IMR-90 (cell line): ENCODE results near the gene ASS1. TPM values are rescaled to one million over a fixed set of nuclear protein-coding genes. Genes with fewer than 3 reads are reported as not detected.

Experiments
- ATAC-seq: fragments of 200-7000 bp; cut with Tn5 transposase; 2 replicates; pipeline ENCODE4 v1.9.1; 2020; ENCODE audit warnings: low read depth, mild to moderate bottlenecking, moderate library complexity
- BruUV-seq: library from RNA; stranded (reverse); fragments of 400-500 nt; replicated peaks from 2 replicates; lab custom pipeline; 2021; lab: Mats Ljungman, UMichigan
- CTCF ChIA-PET: fragments of 300-600 bp; formaldehyde crosslinking; extraction: SDS; loops from one replicate; lab custom pipeline; 2021; ENCODE audit warnings: antibody characterized with exemption; lab: Yijun Ruan, JAX
- POLR2A ChIA-PET: fragments of 300-600 bp; sonication (Branson Sonifier 250); formaldehyde crosslinking; loops from one replicate; lab custom pipeline; 2022; ENCODE audit warnings: antibody characterized with exemption; ENCODE audit not compliant: unreplicated experiment; lab: Charles Lee
- DNase-seq: peaks from one replicate; pipeline ENCODE4 v3.0.0; 2013
- H2AFZ ChIP-seq: replicated peaks from 2 replicates; pipeline ENCODE3; 2013; ENCODE audit warnings: low read length, mild to moderate bottlenecking; ENCODE audit not compliant: poor library complexity
- H2AK5ac ChIP-seq: 2 replicates; pipeline ENCODE4 v1.6.1; 2013; ENCODE audit warnings: low read depth, low read length, inconsistent platforms
- H2AK9ac ChIP-seq: replicated peaks from 2 replicates; pipeline ENCODE3; 2013; ENCODE audit warnings: mild to moderate bottlenecking, low read depth, low read length, moderate library complexity; ENCODE audit not compliant: poor library complexity
- H2BK120ac ChIP-seq: 2 replicates; pipeline ENCODE4 v1.6.1; 2013; ENCODE audit warnings: low read depth, low read length, inconsistent platforms
- H2BK15ac ChIP-seq: 3 replicates; pipeline ENCODE4 v1.6.1; 2013; ENCODE audit warnings: low read depth, low read length, inconsistent platforms
- H2BK20ac ChIP-seq: 2 replicates; pipeline ENCODE4 v1.6.1; 2013; ENCODE audit warnings: low read depth, mild to moderate bottlenecking, inconsistent platforms, low read length, moderate library complexity
- H2BK5ac ChIP-seq: 2 replicates; pipeline ENCODE4 v1.6.1; 2013; ENCODE audit warnings: mild to moderate bottlenecking, low read depth, low read length, inconsistent platforms; ENCODE audit not compliant: poor library complexity, severe bottlenecking
- H3K14ac ChIP-seq: replicated peaks from 2 replicates; pipeline ENCODE4 v1.6.1; 2013; ENCODE audit warnings: low read depth, low read length, inconsistent platforms
- H3K18ac ChIP-seq: 2 replicates; pipeline ENCODE4 v1.6.1; 2013; ENCODE audit warnings: low read depth, low read length, control low read depth
- H3K23ac ChIP-seq: 2 replicates; pipeline ENCODE4 v1.6.1; 2013; ENCODE audit warnings: low read depth, low read length, inconsistent platforms
- H3K27ac ChIP-seq: 2 replicates; pipeline ENCODE4 v1.5.1; 2013; ENCODE audit warnings: mild to moderate bottlenecking, control low read depth, low read length; ENCODE audit not compliant: insufficient read depth
- H3K27me3 ChIP-seq: 2 replicates; pipeline ENCODE4 v1.6.1; 2013; ENCODE audit warnings: low read length; ENCODE audit not compliant: control insufficient read depth, insufficient read depth
- H3K36me3 ChIP-seq: 2 replicates; pipeline ENCODE4 v1.6.1; 2013; ENCODE audit warnings: low read length, mixed read lengths; ENCODE audit not compliant: control insufficient read depth, insufficient read depth
- H3K4ac ChIP-seq: 2 replicates; pipeline ENCODE4 v1.6.1; 2013; ENCODE audit warnings: low read depth, low read length, inconsistent platforms
- H3K4me1 ChIP-seq: 2 replicates; pipeline ENCODE4 v1.6.1; 2013; ENCODE audit warnings: low read length, mixed read lengths; ENCODE audit not compliant: control insufficient read depth, insufficient read depth
- H3K4me2 ChIP-seq: 2 replicates; pipeline ENCODE4 v1.6.1; 2013; ENCODE audit warnings: low read depth, mild to moderate bottlenecking, control low read depth, low read length, moderate library complexity
- H3K4me3 ChIP-seq: 2 replicates; pipeline ENCODE4 v1.5.1; 2013; ENCODE audit warnings: low read depth, mild to moderate bottlenecking, control low read depth, low read length, moderate library complexity; ENCODE audit not compliant: insufficient read depth
- H3K56ac ChIP-seq: 2 replicates; pipeline ENCODE4 v1.6.1; 2013; ENCODE audit warnings: low read length, inconsistent platforms; ENCODE audit not compliant: insufficient read depth; ENCODE audit errors: extremely low read depth
- H3K79me1 ChIP-seq, 2 experiments: 2 replicates each; pipeline ENCODE4 v1.6.1; 2013; ENCODE audit warnings: low read length in 2 of 2, inconsistent platforms in 1 of 2, low read depth in 1 of 2
- H3K9ac ChIP-seq: 2 replicates; pipeline ENCODE4 v1.6.1; 2013; ENCODE audit warnings: low read depth, low read length, control low read depth
- H3K9me1 ChIP-seq: 2 replicates; pipeline ENCODE4 v1.6.1; 2013; ENCODE audit warnings: low read length, inconsistent platforms; ENCODE audit not compliant: insufficient read depth
- H3K9me3 ChIP-seq: 2 replicates; pipeline ENCODE4 v1.6.1; 2013; ENCODE audit warnings: low read length; ENCODE audit not compliant: control insufficient read depth, insufficient read depth
- H4K20me1 ChIP-seq: 2 replicates; pipeline ENCODE4 v1.6.1; 2013; ENCODE audit warnings: low read length, inconsistent platforms; ENCODE audit not compliant: insufficient read depth
- H4K5ac ChIP-seq: 2 replicates; pipeline ENCODE4 v1.6.1; 2013; ENCODE audit warnings: mild to moderate bottlenecking, low read depth, low read length, control low read depth
- H4K8ac ChIP-seq, 2 experiments: 2 replicates each; pipeline ENCODE4 v1.6.1; 2013; ENCODE audit warnings: low read depth in 2 of 2, low read length in 2 of 2, control low read depth in 1 of 2, inconsistent platforms in 1 of 2
- H4K91ac ChIP-seq: 2 replicates; pipeline ENCODE4 v1.6.1; 2013; ENCODE audit warnings: low read depth, low read length, inconsistent platforms; ENCODE audit not compliant: insufficient read depth
- BHLHE40 ChIP-seq: fragments of 150-350 bp; IDR thresholded peaks from 2 replicates; pipeline ENCODE4 v1.6.1; 2016; ENCODE audit warnings: mild to moderate bottlenecking, low read depth, low read length
- CEBPB ChIP-seq: IDR thresholded peaks from 2 replicates; pipeline ENCODE4 v1.6.1; 2012; ENCODE audit warnings: low read depth, low read length, improper control_type of control experiment
- MAFK ChIP-seq: IDR thresholded peaks from 2 replicates; pipeline ENCODE4 v1.6.1; 2012; ENCODE audit warnings: low read depth, low read length, improper control_type of control experiment
- MXI1 ChIP-seq: IDR thresholded peaks from 2 replicates; pipeline ENCODE4 v1.6.1; 2012; ENCODE audit warnings: low read depth, mild to moderate bottlenecking, low read length, moderate library complexity, borderline replicate concordance
- POLR2A ChIP-seq: IDR thresholded peaks from 2 replicates; pipeline ENCODE4 v1.6.1; 2012; ENCODE audit warnings: mild to moderate bottlenecking, low read depth, low read length
- RAD21 ChIP-seq: IDR thresholded peaks from 2 replicates; pipeline ENCODE4 v1.6.1; 2012; ENCODE audit warnings: low read length, improper control_type of control experiment
- RFX5 ChIP-seq: IDR thresholded peaks from 2 replicates; pipeline ENCODE4 v1.8.0; 2012; ENCODE audit warnings: low read depth, mild to moderate bottlenecking, low read length, moderate library complexity
- SMC3 ChIP-seq: fragments of 150-350 bp; IDR thresholded peaks from 2 replicates; pipeline ENCODE4 v1.6.1; 2016; ENCODE audit warnings: low read depth, mild to moderate bottlenecking, antibody characterized with exemption, low read length, moderate library complexity
- WGBS, 2 experiments: methylation state at CpG; one replicate each; pipeline versions ENCODE4 v1.1.5 to v1.1.7; 2013; ENCODE audit warnings: missing lambda C conversion rate in 2 of 2; ENCODE audit not compliant: insufficient read length in 1 of 2; ENCODE audit errors: extremely low coverage in 2 of 2; 5-methylcytosine and 5-hydroxymethylcytosine counted together
- dilution Hi-C: fragments of 300-500 bp; cut with HindIII; formaldehyde crosslinking; loops from one replicate; pipeline ENCODE4 v1.14.3; 2018; ENCODE audit warnings: low sequenced_read_pairs; ENCODE audit not compliant: unreplicated experiment
- in situ Hi-C: fragments of 300-500 bp; cut with MboI; formaldehyde crosslinking; loops from 3 replicates; pipeline ENCODE4 v1.14.3; 2019; ENCODE audit warnings: low sequenced_read_pairs, inconsistent platforms, mixed read lengths
- intact Hi-C: fragments of 100-400 bp; cut with micrococcal nuclease; formaldehyde crosslinking; loops from 2 replicates; pipeline ENCODE4 v1.10.0; 2022
- polyA plus RNA-seq, 3 experiments: library from polyadenylated mRNA; depleted of rRNA; stranded (reverse); fragments of >200 nt; gene quantifications; 2 replicates each; pipeline ENCODE4 v1.2.3, GENCODE V29; 2012; ENCODE audit warnings: low replicate concordance in 1 of 3
- total RNA-seq: library from RNA; depleted of rRNA; stranded (reverse); fragments of >200 nt; gene quantifications from 2 replicates; pipeline ENCODE4 v1.2.3, GENCODE V29; 2012

The ASS1 gene
- total and polyA plus RNA-seq, 2 of the 4 experiments (the other 2 are of a cell fraction), result 39.6 to 41.9 TPM

- Histone ChIP-seq H3K4me1 (peaks cover 15% of the 10 kb centered on the region), H3K79me1 (no peaks in the 10 kb centered on the region), H3K4ac (no peak overlapping the region), H4K8ac (no peak overlapping the region), H3K14ac (no peak overlapping the region), H3K4me3 (no peak overlapping the region), H2AK9ac (peak overlapping the region; percentile 16), H3K23ac (no peak overlapping the region), H3K36me3 (no peaks in the 10 kb centered on the region), H3K9ac (no peak overlapping the region), H2BK5ac (no peak overlapping the region), H4K5ac (no peak overlapping the region), H2AFZ (peak overlapping the region; percentile 41), H3K27ac (no peak overlapping the region), H3K27me3 (peaks cover 6% of the 10 kb centered on the region), H3K4me2 (no peak overlapping the region), H2BK15ac (no peak overlapping the region), H2BK20ac (no peak overlapping the region), H3K9me1 (no peaks in the 10 kb centered on the region), H2BK120ac (no peak overlapping the region), H4K91ac (no peak overlapping the region), H4K20me1 (no peaks in the 10 kb centered on the region), H3K56ac (no peak overlapping the region), H3K9me3 (no peaks in the 10 kb centered on the region), H3K18ac (no peak overlapping the region), H2AK5ac (no peak overlapping the region; the same call in 1 of the 2 replicates)
- dilution Hi-C loops, result no loop called here
- CTCF ChIA-PET, result no interaction called here
- in situ Hi-C loops, result no loop called here
- TF ChIP-seq RAD21, result no peak
- no peak for TF ChIP-seq RFX5
- no peak for TF ChIP-seq MAFK
- no peak for TF ChIP-seq SMC3
- TF ChIP-seq POLR2A, result no peak
- no peak for TF ChIP-seq MXI1
- TF ChIP-seq CEBPB, result no peak
- TF ChIP-seq BHLHE40, result no peak
- intact Hi-C loops, result no loop called here
- BruUV-seq, result no TSS peak
- POLR2A ChIA-PET, result interaction anchor here (0.6 kb wide), 1 partner anchor 26 kb away, joined by 11 read pairs; no protein-coding TSS in a partner anchor
- ATAC-seq, result no peak
- WGBS, 2 experiments, result 74% methylated on average over 3 of the region's 8 CpGs; no CpG with 5 or more reads in 1 of the 2 experiments
- DNase-seq, result no peak
These were observed 21.5 kb upstream of the ASS1 start for GRCh38 chr9:130423272-130423671.
